Measurements from ENCODE around the gene PTPRG.

Gene PTPRG

GRCh38 chr3:62246985-62247384 is 685.6 kb downstream of the PTPRG start:
- TF ChIP-seq ZFX (IDR thresholded peaks at IDR 0.05) = no peak
- TF ChIP-seq CTCF (conservative IDR thresholded peaks at IDR 0.05) = no peak
- H3K27ac ChIP-seq = no peak overlapping the region

- H3K27ac ChIP-seq = no peak overlapping the region
- TF ChIP-seq CTCF (conservative IDR thresholded peaks at IDR 0.05) (no peak), ZFX (IDR thresholded peaks at IDR 0.05) (no peak)
Observed at GRCh38 chr3:62248734-62249483, 687.5 kb downstream of the PTPRG start.

GRCh38 chr3:62249484-62249776 is 688.1 kb downstream of the PTPRG start:
- TF ChIP-seq ZFX (IDR thresholded peaks at IDR 0.05) (no peak), CTCF (conservative IDR thresholded peaks at IDR 0.05) (no peak)
- no peak overlapping the region for H3K27ac ChIP-seq

- H3K27ac ChIP-seq = no peak overlapping the region
- no peak for TF ChIP-seq CTCF (conservative IDR thresholded peaks at IDR 0.05)
- TF ChIP-seq ZFX (IDR thresholded peaks at IDR 0.05) = no peak
Observed at GRCh38 chr3:62249855-62250543, 688.6 kb downstream of the PTPRG start.

GRCh38 chr3:62252438-62253157 is 691.2 kb downstream of the PTPRG start:
- H3K27ac ChIP-seq = no peak overlapping the region
- TF ChIP-seq ZFX (IDR thresholded peaks at IDR 0.05) (no peak), CTCF (conservative IDR thresholded peaks at IDR 0.05) (no peak)

GRCh38 chr3:62253971-62254370 is 692.6 kb downstream of the PTPRG start:
- TF ChIP-seq CTCF (conservative IDR thresholded peaks at IDR 0.05) = no peak
- TF ChIP-seq ZFX (IDR thresholded peaks at IDR 0.05) = no peak
- H3K27ac ChIP-seq = no peak overlapping the region

- no peak for TF ChIP-seq ZFX (IDR thresholded peaks at IDR 0.05)
- H3K27ac ChIP-seq = no peak overlapping the region
Observed at GRCh38 chr3:62255758-62256157, 694.4 kb downstream of the PTPRG start.
